H1 (cell line): ENCODE data around the gene OAS3.

Experiments used
- CBX8 ChIP-seq: fragments of 300-800, 300-1000 bp; sonication (generic); IDR thresholded peaks from 2 replicates; pipeline ENCODE4 v1.7.1; 2016; ENCODE audit warnings: low read depth, low read length, borderline replicate concordance
- CTCF ChIP-seq, 3 experiments: IDR thresholded peaks; 1 replicate in 2 of 3; 2 replicates in 1 of 3; pipeline versions ENCODE4 v1.5.1 to v1.6.1; 2011; ENCODE audit warnings: low read length in 3 of 3, mild to moderate bottlenecking in 3 of 3, inconsistent platforms in 2 of 3, low read depth in 1 of 3, moderate library complexity in 1 of 3; ENCODE audit not compliant: insufficient read depth in 1 of 3; ENCODE audit errors: control extremely low read depth in 1 of 3
- RAD21 ChIP-seq, 2 experiments: IDR thresholded peaks in 1 of 2; conservative IDR thresholded peaks in 1 of 2; 2 replicates each; pipeline ENCODE4 v1.6.1; 2011; ENCODE audit warnings: low read depth in 2 of 2, low read length in 2 of 2, improper control_type of control experiment in 1 of 2, inconsistent platforms in 1 of 2, mild to moderate bottlenecking in 1 of 2, moderate library complexity in 1 of 2

GRCh38 chr12:112948806-112949205, 10.5 kb downstream of the OAS3 start:
- TF ChIP-seq CBX8, result no peak
- no peak for TF ChIP-seq CTCF (IDR thresholded peaks at IDR 0.05; ENCODE audit: control extremely low read depth in 1 of 3, insufficient read depth in 1 of 3, low read depth in 1 of 3, low read length in 3 of 3)
- TF ChIP-seq RAD21 (IDR thresholded peaks at IDR 0.05 in 1 of 2, conservative IDR thresholded peaks at IDR 0.05 in 1 of 2; ENCODE audit: low read depth in 2 of 2, low read length in 2 of 2), result no peak
